T-helper 2 cell treated with Interferon-gamma antibody and Interleukin-4, amounts not matched to agents 100 ng/mL and 5 ng/mL, for 36 hours (primary cell): ENCODE measurements around the gene TPM4. TPM values are rescaled to one million over a fixed set of nuclear protein-coding genes. Genes with fewer than 3 reads are reported as not detected.
"Not testable (repeated sequence)": the region's sequence is repeated elsewhere in the genome, so short reads cannot be mapped to it uniquely, and the experiment has no call there.

ENCODE experiments used
- intact Hi-C: fragments of 100-400 bp; cut with micrococcal nuclease; formaldehyde crosslinking; loops from one replicate; pipeline ENCODE4 v1.15.1; 2023
- total RNA-seq: library from RNA; stranded (reverse); gene quantifications from 2 replicates; pipeline ENCODE4 v1.2.3, GENCODE V29; 2022

TPM4 gene
- total RNA-seq, 1 donor from 2014 or later = 515 TPM

DNA sequence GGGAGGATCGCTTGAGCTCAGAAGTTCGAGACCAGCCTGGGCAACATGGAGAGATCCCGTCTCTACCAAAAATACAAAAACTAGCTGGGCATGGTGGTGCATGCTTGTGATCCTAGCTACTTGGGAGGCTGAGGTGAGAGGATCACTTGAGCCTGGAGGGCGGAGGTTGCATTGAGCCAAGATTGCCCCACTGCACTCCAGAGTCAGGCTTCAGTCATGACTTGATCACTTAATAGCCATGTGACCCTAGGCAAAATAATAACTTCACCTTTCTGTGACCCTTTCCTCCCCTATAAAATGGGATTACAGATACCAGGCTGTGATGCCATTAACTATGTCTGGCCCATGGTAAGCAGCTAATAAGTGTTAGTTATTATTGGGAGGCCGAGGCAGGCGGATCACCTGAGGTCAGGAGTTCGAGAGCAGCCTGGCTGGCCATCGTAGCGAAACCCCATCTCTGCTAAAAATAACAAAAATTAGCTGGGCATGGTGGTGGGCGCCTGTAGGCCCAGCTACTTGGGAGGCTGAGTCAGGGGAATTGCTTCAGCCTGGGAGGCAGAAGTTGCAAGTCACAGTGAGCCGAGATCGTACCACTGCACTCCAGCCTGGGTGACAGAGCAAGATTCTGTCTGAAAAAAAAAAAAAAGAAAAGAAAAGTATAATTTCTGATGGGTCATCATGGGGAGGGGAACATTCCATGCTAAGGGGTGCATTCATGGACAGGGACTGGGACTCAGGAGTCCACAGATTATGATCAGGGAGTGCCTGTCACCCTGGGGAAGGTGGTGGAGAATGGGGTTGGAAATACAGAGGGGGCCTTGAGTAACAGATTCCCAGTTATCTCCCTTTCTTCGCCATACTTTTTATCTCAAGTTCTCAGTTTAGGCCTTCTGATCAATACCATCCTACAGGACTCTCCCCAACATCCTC, 15.5 kb downstream of the TPM4 start:
- intact Hi-C loops = no loop called here

DNA sequence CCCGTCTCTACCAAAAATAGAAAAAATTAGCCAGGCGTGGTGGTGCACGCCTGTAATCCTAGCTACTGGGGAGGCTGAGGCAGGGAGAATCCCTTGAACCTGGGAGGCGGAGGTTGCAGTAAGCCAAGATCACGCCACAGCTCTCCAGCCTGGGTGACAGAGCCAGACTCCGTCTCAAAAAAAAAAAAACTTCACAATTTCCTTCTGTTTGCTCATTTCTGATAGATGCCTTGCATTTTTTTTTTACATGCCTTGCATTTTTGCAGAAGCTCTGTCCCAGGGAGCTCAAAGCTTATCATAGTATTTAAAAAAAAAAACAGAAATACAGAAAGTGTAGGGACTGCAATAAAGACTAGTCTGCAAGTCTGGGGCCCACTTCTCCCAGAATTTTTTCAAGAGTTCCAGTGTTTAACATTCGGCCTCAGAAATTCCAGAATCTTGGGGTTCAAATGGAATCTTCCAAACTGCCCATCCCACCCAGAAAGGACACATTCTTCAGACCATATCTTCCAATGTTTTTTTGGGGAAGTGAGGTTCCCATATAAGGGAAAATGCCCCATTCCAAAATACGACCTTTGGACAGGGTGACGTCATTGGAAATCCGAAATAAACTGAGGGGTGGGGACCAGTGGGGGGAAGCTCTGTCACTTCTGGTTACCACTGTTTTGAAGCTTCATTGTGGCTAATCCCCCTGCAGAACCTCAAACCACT, 18.2 kb downstream of the TPM4 start:
- intact Hi-C loops = no loop called here

- intact Hi-C loops = no loop called here
Measured at GRCh38 chr19:16095071-16095571, 18.8 kb downstream of the TPM4 start.

GRCh38 chr19:16096280-16096855, 20.1 kb downstream of the TPM4 start:
- intact Hi-C loops = no loop called here

GRCh38 chr19:16098416-16098768, 22.1 kb downstream of the TPM4 start:
- intact Hi-C loops = no loop called here

GRCh38 chr19:16098821-16099220, 22.5 kb downstream of the TPM4 start:
- intact Hi-C loops = no loop called here

GRCh38 chr19:16099314-16099965, 23.1 kb downstream of the TPM4 start:
- intact Hi-C loops = not testable (repeated sequence)

DNA sequence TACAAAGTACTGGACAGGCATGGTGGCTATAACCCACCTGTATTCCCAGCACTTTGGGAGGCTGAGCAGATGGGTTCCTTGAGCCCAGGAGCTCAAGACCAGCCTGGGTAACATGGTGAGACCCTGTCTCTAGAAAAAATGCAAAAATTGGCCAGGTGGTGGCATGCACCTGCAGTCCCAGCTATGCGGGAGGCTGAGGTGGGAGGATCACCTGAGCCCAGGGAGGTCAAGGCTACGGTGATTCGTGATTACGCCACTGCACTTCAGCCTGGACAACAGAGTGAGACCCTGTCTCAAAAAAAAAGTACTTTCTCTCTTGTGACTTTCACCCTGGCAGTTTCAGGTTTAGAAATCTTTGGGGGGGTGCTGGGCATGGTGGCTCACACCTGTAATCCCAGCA, 24.2 kb downstream of the TPM4 start:
- intact Hi-C loops = no loop called here

GRCh38 chr19:16104722-16105121, 28.4 kb downstream of the TPM4 start:
- intact Hi-C loops = no loop called here

- intact Hi-C loops = no loop called here
Measured at GRCh38 chr19:16106121-16106520, 29.8 kb downstream of the TPM4 start.

GRCh38 chr19:16111160-16111908, 35.0 kb downstream of the TPM4 start, which contains the start of gene RAB8A:
Gene RAB8A (plus strand): TSS chr19:16111889. CDS start chr19:16111902, 13 bp downstream.
- intact Hi-C loops = loop anchor here (1.0 to 2.0 kb wide), 6 partner anchors 8 to 74 kb away; partner anchors contain the start of gene FAM32A

DNA sequence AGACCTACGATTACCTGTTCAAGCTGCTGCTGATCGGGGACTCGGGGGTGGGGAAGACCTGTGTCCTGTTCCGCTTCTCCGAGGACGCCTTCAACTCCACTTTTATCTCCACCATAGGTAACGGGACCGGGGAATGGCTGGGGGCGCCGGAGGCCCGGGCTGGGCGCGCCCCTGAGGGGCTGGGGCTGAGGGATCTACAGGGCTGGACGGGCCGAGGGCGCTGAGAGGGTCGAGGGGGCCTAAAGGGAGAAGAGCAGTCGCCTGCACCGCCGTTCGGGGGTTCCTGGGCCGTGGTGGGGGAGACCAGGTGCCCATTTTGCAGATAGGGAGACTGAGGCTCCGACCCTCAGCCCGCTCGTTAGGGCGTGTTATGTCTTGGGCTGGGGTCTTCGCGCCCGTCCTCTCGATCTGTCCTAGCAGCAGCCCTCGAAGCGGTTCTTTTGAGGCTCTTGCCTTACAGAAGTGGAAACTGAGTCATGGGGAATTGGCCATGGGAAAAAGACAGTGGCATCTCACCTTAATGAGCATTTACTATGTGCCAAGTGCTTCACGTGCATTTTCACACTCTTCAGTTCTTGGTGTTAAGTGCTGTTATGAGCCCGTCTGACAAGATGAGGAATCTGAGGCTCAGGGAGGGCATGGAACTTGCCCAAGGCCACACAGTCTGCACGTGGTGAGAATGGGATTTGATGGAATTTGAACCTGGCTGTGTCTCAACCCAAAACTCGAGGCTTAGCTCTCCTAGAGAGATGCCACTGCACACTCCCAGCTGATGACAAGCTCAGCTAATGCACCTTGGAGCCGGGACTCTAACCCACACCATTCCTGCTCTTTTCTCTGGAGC, 35.8 kb downstream of the TPM4 start:
- intact Hi-C loops = loop anchor here (1.0 to 2.0 kb wide), 6 partner anchors 7 to 73 kb away; partner anchors contain the start of gene FAM32A

- intact Hi-C loops = no loop called here
Measured at GRCh38 chr19:16112778-16113177, 36.5 kb downstream of the TPM4 start.

DNA sequence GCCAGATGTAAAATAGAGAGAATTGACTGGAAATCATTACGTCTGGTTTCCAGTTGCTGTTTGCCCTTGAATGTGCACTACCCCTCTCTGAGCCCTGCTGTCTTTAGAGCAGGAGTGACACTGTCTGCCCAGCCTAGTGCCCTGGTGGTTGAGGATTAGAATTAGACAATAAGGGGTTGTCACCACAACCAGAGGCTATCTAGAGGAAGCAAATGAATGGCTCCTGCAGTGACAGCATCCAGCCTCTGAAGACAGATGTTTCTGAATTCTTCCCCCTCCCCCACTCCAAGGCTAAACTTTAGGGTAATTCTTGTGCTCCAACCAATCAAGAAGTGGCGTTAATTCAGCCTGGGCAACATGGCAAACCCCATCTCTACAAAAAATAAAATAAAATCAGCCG, 37.4 kb downstream of the TPM4 start:
- intact Hi-C loops = no loop called here

- intact Hi-C loops = no loop called here
Measured at GRCh38 chr19:16115301-16116039, 39.2 kb downstream of the TPM4 start.

- intact Hi-C loops = no loop called here
Measured at GRCh38 chr19:16116067-16116466, 39.8 kb downstream of the TPM4 start.

- intact Hi-C loops = loop anchor here (2.0 kb wide), 3 partner anchors 25 to 65 kb away; partner anchors contain the start of gene HSH2D
Measured at GRCh38 chr19:16117594-16118033, 41.3 kb downstream of the TPM4 start.

- intact Hi-C loops = loop anchor here (1.0 to 2.0 kb wide), 4 partner anchors 7 to 64 kb away; partner anchors contain the start of genes HSH2D and RAB8A
Measured at GRCh38 chr19:16118489-16119033, 42.3 kb downstream of the TPM4 start.
